Measurements from ENCODE around the gene NT5C1A. TPM values are rescaled to one million over a fixed set of nuclear protein-coding genes. Genes with fewer than 3 reads are reported as not detected.

Gene NT5C1A
- total RNA-seq, 1 donor from 2014 or later, result not detected

GRCh38 chr1:39628807-39629350 is 43.0 kb downstream of the NT5C1A start:
- Histone ChIP-seq H3K27me3 (ENCODE audit: control insufficient read depth, insufficient read depth, low read length) (peaks cover 36% of the 10 kb centered on the region), H3K4me3 (ENCODE audit: low read depth, low read length) (no peak overlapping the region), H3K36me3 (ENCODE audit: control insufficient read depth, insufficient read depth, low read length) (no peaks in the 10 kb centered on the region)
- no peak for TF ChIP-seq CTCF (IDR thresholded peaks at IDR 0.05; ENCODE audit: insufficient read depth, low read length, poor library complexity, severe bottlenecking)
- DNase-seq (ENCODE audit: low read depth), result no peak

- H3K36me3 ChIP-seq (ENCODE audit: control insufficient read depth, insufficient read depth, low read length), result no peaks in the 10 kb centered on the region
- no peak for DNase-seq (ENCODE audit: low read depth)
- H3K27me3 ChIP-seq (ENCODE audit: control insufficient read depth, insufficient read depth, low read length), result peaks cover 22% of the 10 kb centered on the region
- H3K4me3 ChIP-seq (ENCODE audit: low read depth, low read length), result no peak overlapping the region
- TF ChIP-seq CTCF (IDR thresholded peaks at IDR 0.05; ENCODE audit: insufficient read depth, low read length, poor library complexity, severe bottlenecking), result no peak
Measured at GRCh38 chr1:39626646-39627045, 45.3 kb downstream of the NT5C1A start.

GRCh38 chr1:39625462-39626273 is 46.2 kb downstream of the NT5C1A start:
- TF ChIP-seq CTCF (IDR thresholded peaks at IDR 0.05; ENCODE audit: insufficient read depth, low read length, poor library complexity, severe bottlenecking), result no peak
- no peak overlapping the region for H3K4me3 ChIP-seq (ENCODE audit: low read depth, low read length)
- no peaks in the 10 kb centered on the region for H3K36me3 ChIP-seq (ENCODE audit: control insufficient read depth, insufficient read depth, low read length)
- no peak for DNase-seq (ENCODE audit: low read depth)
- peaks cover 20% of the 10 kb centered on the region for H3K27me3 ChIP-seq (ENCODE audit: control insufficient read depth, insufficient read depth, low read length)

GRCh38 chr1:39625009-39625408 is 46.9 kb downstream of the NT5C1A start:
- Histone ChIP-seq H3K27me3 (ENCODE audit: control insufficient read depth, insufficient read depth, low read length) (peaks cover 18% of the 10 kb centered on the region), H3K36me3 (ENCODE audit: control insufficient read depth, insufficient read depth, low read length) (no peaks in the 10 kb centered on the region), H3K4me3 (ENCODE audit: low read depth, low read length) (no peak overlapping the region)
- no peak for TF ChIP-seq CTCF (IDR thresholded peaks at IDR 0.05; ENCODE audit: insufficient read depth, low read length, poor library complexity, severe bottlenecking)
- DNase-seq (ENCODE audit: low read depth), result no peak

- no peak for DNase-seq (ENCODE audit: low read depth)
- Histone ChIP-seq H3K27me3 (ENCODE audit: control insufficient read depth, insufficient read depth, low read length) (peaks cover 18% of the 10 kb centered on the region), H3K36me3 (ENCODE audit: control insufficient read depth, insufficient read depth, low read length) (no peaks in the 10 kb centered on the region), H3K4me3 (ENCODE audit: low read depth, low read length) (no peak overlapping the region)
- TF ChIP-seq CTCF (IDR thresholded peaks at IDR 0.05; ENCODE audit: insufficient read depth, low read length, poor library complexity, severe bottlenecking), result no peak
Measured at GRCh38 chr1:39623053-39623452, 48.9 kb downstream of the NT5C1A start.
